ENCODE results near the gene JPT1. TPM values are rescaled to one million over a fixed set of nuclear protein-coding genes. Genes with fewer than 3 reads are reported as not detected.

The JPT1 gene
- total RNA-seq, 1 donor from 2014 or later: 282 TPM

- H3K36me3 ChIP-seq (ENCODE audit: insufficient read depth, low read length): peaks cover 26% of the 10 kb centered on the region
- H3K27ac ChIP-seq (ENCODE audit: low read depth, low read length): no peak overlapping the region
- Mint-ChIP-seq H3K4me1 (ENCODE audit: low read depth, unreplicated experiment) (no peaks in the 10 kb centered on the region), H3K36me3 (ENCODE audit: low read depth, unreplicated experiment) (peaks cover 7% of the 10 kb centered on the region), H3K9me3 (ENCODE audit: unreplicated experiment) (no peaks in the 10 kb centered on the region), H3K27me3 (ENCODE audit: low read depth, unreplicated experiment) (no peaks in the 10 kb centered on the region), H3K4me3 (ENCODE audit: unreplicated experiment) (no peak overlapping the region), H3K27ac (ENCODE audit: unreplicated experiment) (no peak overlapping the region)
- H4K20me1 ChIP-seq (ENCODE audit: insufficient read depth, low read length): peaks cover 82% of the 10 kb centered on the region
- H3K9ac ChIP-seq (ENCODE audit: low read length): no peak overlapping the region
- DNase-seq (ENCODE audit: low read depth) (no peak), FAIRE-seq (no peak)
- peaks cover 9% of the 10 kb centered on the region for H3K4me1 ChIP-seq (ENCODE audit: insufficient read depth, low read length)
- no peak overlapping the region for H2AFZ ChIP-seq (ENCODE audit: low read depth, low read length)
- peaks cover 92% of the 10 kb centered on the region for H3K79me2 ChIP-seq (ENCODE audit: insufficient read depth, low read length)
- no peaks in the 10 kb centered on the region for H3K9me3 ChIP-seq (ENCODE audit: insufficient read depth, low read depth, low read length)
- TF ChIP-seq EZH2 (IDR thresholded peaks at IDR 0.05; ENCODE audit: insufficient read depth, low read length) (no peak), CTCF (IDR thresholded peaks at IDR 0.05; ENCODE audit: insufficient read depth, low read depth, low read length) (no peak)
- no peak overlapping the region for H3K4me3 ChIP-seq (ENCODE audit: insufficient read depth, low read depth, low read length)
- no peaks in the 10 kb centered on the region for H3K27me3 ChIP-seq (ENCODE audit: insufficient read depth, low read length)
- H3K4me2 ChIP-seq (ENCODE audit: low read length): no peak overlapping the region
These were observed 24.1 kb upstream of the JPT1 start for GRCh38 chr17:75178453-75178852.

GRCh38 chr17:75176625-75177024, 22.3 kb upstream of the JPT1 start:
- Mint-ChIP-seq H3K36me3 (ENCODE audit: low read depth, unreplicated experiment) (peaks cover 10% of the 10 kb centered on the region), H3K4me1 (ENCODE audit: low read depth, unreplicated experiment) (no peaks in the 10 kb centered on the region), H3K27me3 (ENCODE audit: low read depth, unreplicated experiment) (no peaks in the 10 kb centered on the region), H3K4me3 (ENCODE audit: unreplicated experiment) (no peak overlapping the region), H3K27ac (ENCODE audit: unreplicated experiment) (peak overlapping the region; percentile 14), H3K9me3 (ENCODE audit: unreplicated experiment) (no peaks in the 10 kb centered on the region)
- peaks cover 92% of the 10 kb centered on the region for H4K20me1 ChIP-seq (ENCODE audit: insufficient read depth, low read length)
- H3K4me1 ChIP-seq (ENCODE audit: insufficient read depth, low read length): peaks cover 6% of the 10 kb centered on the region
- no peak for DNase-seq (ENCODE audit: low read depth)
- no peak for FAIRE-seq
- peaks cover 99% of the 10 kb centered on the region for H3K79me2 ChIP-seq (ENCODE audit: insufficient read depth, low read length)
- H3K9me3 ChIP-seq (ENCODE audit: insufficient read depth, low read depth, low read length): no peaks in the 10 kb centered on the region
- H3K36me3 ChIP-seq (ENCODE audit: insufficient read depth, low read length): peaks cover 34% of the 10 kb centered on the region
- H3K27ac ChIP-seq (ENCODE audit: low read depth, low read length): no peak overlapping the region
- no peaks in the 10 kb centered on the region for H3K27me3 ChIP-seq (ENCODE audit: insufficient read depth, low read length)
- no peak overlapping the region for H3K4me2 ChIP-seq (ENCODE audit: low read length)
- H3K4me3 ChIP-seq (ENCODE audit: insufficient read depth, low read depth, low read length): no peak overlapping the region
- H2AFZ ChIP-seq (ENCODE audit: low read depth, low read length): no peak overlapping the region
- H3K9ac ChIP-seq (ENCODE audit: low read length): no peak overlapping the region
- TF ChIP-seq EZH2 (IDR thresholded peaks at IDR 0.05; ENCODE audit: insufficient read depth, low read length) (no peak), CTCF (IDR thresholded peaks at IDR 0.05; ENCODE audit: insufficient read depth, low read depth, low read length) (no peak)

- FAIRE-seq: no peak
- peaks cover 10% of the 10 kb centered on the region for H3K36me3 Mint-ChIP-seq (ENCODE audit: low read depth, unreplicated experiment)
These were observed 20.7 kb upstream of the JPT1 start for GRCh38 chr17:75174996-75175395.

More at GRCh38 chr17:75174996-75175395, 20.7 kb upstream of the JPT1 start:
- Histone ChIP-seq H3K9ac (ENCODE audit: low read length) (no peak overlapping the region), H3K4me2 (ENCODE audit: low read length) (no peak overlapping the region), H3K4me1 (ENCODE audit: insufficient read depth, low read length) (no peaks in the 10 kb centered on the region), H3K27ac (ENCODE audit: low read depth, low read length) (no peak overlapping the region), H4K20me1 (ENCODE audit: insufficient read depth, low read length) (peaks cover 93% of the 10 kb centered on the region), H2AFZ (ENCODE audit: low read depth, low read length) (no peak overlapping the region), H3K9me3 (ENCODE audit: insufficient read depth, low read depth, low read length) (no peaks in the 10 kb centered on the region), H3K27me3 (ENCODE audit: insufficient read depth, low read length) (no peaks in the 10 kb centered on the region), H3K36me3 (ENCODE audit: insufficient read depth, low read length) (peaks cover 34% of the 10 kb centered on the region), H3K79me2 (ENCODE audit: insufficient read depth, low read length) (peaks cover 98% of the 10 kb centered on the region), H3K4me3 (ENCODE audit: insufficient read depth, low read depth, low read length) (no peak overlapping the region)
- H3K27ac Mint-ChIP-seq (ENCODE audit: unreplicated experiment): no peak overlapping the region
- H3K9me3 Mint-ChIP-seq (ENCODE audit: unreplicated experiment): no peaks in the 10 kb centered on the region
- no peaks in the 10 kb centered on the region for H3K27me3 Mint-ChIP-seq (ENCODE audit: low read depth, unreplicated experiment)
- no peaks in the 10 kb centered on the region for H3K4me1 Mint-ChIP-seq (ENCODE audit: low read depth, unreplicated experiment)
- H3K4me3 Mint-ChIP-seq (ENCODE audit: unreplicated experiment): no peak overlapping the region
- TF ChIP-seq EZH2 (IDR thresholded peaks at IDR 0.05; ENCODE audit: insufficient read depth, low read length) (no peak), CTCF (IDR thresholded peaks at IDR 0.05; ENCODE audit: insufficient read depth, low read depth, low read length) (no peak)
- no peak for DNase-seq (ENCODE audit: low read depth)
